Measurements from ENCODE around the gene THBS2.
"Not testable (repeated sequence)": the region's sequence is repeated elsewhere in the genome, so short reads cannot be mapped to it uniquely, and the experiment has no call there.

Gene THBS2

DNA sequence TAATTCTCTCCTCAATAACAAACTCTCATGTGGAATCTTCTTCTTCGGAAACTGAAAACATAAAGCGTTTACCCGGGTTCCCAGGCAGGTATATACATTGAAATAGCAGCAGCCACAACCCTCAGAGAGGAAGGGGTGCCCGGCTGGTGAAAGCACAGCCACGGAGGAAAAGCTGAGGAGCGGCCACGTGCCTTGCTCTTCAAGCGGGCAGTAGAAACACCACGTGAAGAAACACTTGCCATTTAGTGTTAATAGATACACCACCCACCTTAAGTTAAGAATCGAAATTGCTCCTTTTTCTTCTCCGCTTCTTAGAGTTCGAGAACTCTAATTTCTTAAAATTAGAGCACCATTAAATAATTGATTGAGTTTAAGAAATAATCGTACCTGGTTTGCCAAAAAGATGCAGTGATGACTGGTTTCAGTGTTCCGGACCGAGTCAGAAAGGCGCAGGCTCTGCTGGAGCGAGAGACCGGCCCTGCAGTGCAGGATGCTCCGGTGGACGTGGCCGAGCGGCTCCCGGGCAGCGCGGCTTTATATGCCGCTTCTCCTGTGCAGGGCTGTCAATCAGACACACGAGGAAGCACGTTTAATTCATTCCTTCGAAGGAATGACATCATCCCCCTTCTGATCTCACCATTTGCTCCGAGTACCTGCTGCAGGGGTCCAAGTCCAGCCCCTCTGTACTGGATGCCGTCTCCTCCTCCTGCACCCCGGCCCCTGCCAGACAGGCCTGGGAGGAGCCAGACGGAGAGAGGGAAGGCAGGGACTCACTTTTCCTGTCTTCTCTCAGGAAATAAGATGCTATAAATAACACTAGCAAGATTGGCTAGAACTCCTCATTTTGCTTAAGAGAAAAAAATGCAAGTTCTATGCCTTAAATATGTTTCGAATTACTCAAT, at the start of gene THBS2:
Gene THBS2, minus strand, starts transcription at position 510 of the 902 bp plus-strand sequence. CDS start 3,062 bp downstream, outside the sequence.
- DNase-seq, result no peak

- DNase-seq, result no peak
These were observed 49.1 kb upstream of the THBS2 start for GRCh38 chr6:169302716-169303115.

- no peak for DNase-seq
These were observed 48.6 kb upstream of the THBS2 start for GRCh38 chr6:169302255-169302654.

DNA sequence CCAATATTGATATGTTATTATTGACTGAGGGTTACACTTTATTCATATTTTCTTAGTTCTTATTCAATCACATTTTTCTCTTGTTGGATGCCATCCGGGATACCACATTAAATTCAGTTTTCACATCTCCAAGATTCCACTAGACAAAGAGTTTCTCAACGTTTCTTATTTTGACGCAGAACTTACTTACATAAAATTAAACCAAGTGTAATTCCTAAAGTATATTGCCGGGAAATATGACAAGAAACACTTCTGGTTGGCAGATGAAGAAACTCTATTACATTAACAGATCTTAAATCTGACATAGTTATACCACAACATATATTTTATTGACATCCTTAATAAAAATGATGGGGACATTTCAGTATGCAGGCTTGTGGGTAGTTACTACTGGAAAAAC, 47.3 kb upstream of the THBS2 start:
- no peak for DNase-seq

DNA sequence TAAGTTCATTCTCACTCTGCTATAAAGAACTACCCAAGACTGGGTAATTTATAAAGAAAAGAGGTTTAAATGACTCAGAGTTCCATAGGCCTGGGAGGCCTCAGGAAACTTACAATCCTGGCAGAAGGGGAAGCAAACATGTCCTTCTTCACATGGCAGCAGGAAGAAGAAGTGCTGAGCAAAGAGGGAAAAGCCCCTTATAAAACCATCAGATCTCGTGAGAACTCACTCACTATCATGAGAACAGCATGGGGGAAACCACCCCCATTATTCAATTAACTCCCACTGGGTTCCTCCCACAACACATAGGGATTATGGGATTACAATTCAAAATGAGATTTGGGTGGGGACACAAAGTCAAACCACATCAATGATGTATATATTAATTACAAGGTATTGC, 45.0 kb upstream of the THBS2 start:
- not testable (repeated sequence) for DNase-seq

- no peak for DNase-seq
These were observed 43.0 kb upstream of the THBS2 start for GRCh38 chr6:169296622-169297021.

DNA sequence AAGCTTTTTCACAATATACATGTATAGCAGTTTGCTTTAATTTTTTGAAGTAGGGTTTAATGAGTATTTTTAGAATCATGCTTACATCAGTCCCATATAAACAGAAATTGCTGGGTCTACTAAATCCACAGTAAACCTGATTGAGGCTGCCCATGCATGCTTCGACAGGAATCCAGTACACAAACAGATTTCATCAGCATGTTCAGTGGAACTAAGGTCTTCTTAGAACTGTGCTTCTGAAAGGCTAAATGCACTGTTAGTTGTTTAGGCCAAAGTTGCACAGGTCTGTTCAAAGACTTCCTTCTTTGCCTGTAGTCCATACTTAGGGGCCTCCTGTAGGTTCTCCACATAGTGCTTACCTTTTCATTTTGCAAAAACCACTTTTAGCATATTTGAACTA, 42.5 kb upstream of the THBS2 start:
- no peak for DNase-seq

DNA sequence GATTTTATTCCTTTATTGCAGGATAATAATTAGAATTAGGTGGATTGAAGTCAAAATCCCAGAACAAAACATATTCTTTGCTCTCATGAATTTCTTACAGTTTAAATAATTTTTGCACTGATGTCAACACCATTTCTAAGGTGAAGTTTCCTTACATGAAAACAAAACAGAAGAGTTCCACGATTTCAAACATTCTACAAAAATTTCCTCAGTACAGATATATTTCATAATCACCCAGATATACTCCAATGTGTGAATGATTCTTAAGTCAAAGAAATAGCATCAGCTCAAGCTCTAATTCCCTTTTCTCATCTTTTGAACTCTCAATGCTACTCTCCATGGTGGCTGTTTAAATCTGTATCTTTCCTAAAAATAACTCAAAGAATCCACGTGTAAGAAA, 39.5 kb upstream of the THBS2 start:
- DNase-seq, result no peak

- no peak for DNase-seq
These were observed 38.9 kb upstream of the THBS2 start for GRCh38 chr6:169292338-169293124.

- DNase-seq, result no peak
These were observed 38.1 kb upstream of the THBS2 start for GRCh38 chr6:169291646-169292337.

- no peak for DNase-seq
These were observed 37.5 kb upstream of the THBS2 start for GRCh38 chr6:169291148-169291547.

DNA sequence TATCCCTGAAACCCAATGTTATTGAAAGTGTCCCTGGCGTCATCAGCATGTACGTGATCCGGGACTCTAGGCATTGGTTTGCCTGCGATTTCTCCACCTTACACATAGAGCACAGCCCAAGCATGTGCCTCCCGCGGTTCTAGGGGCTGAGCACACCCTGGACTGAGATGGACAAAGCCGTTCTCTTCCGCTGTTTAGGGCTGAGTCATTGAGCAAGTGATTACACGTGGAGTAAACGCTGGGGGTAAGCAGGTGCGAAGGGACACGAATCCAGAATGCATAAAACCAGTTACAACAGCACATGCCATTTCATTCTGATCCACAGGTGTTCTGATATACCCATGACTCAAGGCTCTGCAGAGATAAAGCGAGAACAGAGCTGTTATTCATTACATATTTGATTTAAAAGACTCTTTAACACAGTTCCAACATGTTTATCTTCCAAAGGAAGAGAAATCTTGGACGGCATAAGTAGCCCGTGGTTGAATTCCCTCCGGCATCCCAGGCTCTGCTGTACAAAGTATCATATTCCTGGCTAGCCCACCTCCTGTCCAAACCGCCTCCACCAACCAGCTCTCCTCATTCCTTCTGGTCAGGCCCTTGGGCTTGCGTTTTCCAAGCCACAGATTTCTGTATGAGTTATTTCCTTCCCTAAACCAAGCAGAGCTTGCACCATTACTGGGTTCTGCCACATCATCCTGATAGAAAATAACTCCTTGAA, 36.1 kb upstream of the THBS2 start:
- no peak for DNase-seq

GRCh38 chr6:169289257-169289618, 35.6 kb upstream of the THBS2 start:
- no peak for DNase-seq

DNA sequence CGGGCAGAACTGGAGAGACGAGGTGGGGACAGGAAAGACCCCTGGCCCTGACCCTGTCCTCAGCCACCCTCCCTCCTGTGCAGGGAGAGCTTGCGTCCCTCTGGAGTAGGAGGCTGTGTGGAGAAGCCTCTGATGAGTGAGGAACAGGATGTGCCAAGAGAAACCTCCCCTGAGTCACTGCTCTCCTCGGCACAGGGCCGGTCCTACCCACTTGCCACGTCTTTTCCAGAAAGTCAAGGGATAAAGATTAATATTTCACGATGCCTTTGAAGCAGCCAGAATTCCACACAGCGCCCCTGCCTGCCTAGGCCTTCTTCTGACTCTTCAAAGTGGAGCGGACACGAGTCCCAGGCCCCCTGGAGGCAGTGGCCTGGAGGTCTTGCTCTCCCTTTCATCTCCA, 34.9 kb upstream of the THBS2 start:
- DNase-seq, result no peak

- DNase-seq, result no peak
These were observed 34.0 kb upstream of the THBS2 start for GRCh38 chr6:169287675-169288074.

DNA sequence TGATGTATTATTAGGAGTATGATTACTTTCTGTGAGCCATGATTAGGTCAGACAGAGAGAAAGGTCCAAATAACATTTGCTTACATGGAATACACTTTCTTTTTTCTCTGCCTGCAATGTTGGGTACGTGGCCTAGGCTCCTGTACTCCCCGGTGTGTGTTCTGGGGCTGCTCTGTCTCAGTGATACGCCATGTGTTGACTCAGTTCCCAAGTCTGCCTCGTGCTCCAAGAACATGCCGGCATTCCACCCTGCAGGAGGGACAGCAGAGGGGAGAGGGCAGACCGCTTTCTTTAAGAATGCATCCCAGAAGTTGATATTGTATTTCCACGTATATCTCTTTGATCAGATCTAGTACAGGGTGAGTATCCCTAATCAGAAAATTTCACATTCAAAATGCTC, 33.3 kb upstream of the THBS2 start:
- DNase-seq, result no peak

GRCh38 chr6:169285165-169285564, 31.5 kb upstream of the THBS2 start:
- no peak for DNase-seq

DNA sequence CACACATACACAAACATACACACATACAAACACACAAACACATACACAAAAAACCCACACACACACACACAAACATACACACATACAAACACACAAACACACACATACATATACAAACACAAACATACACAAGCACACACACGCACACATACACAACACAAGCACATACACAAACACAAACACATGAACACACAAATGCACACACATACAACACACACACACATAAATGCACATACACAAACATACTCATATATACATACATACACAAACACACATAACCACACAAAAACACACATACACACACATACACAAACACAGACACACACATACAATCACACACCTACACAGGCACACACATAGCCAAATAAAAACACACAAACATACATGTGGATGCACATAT, 30.3 kb upstream of the THBS2 start:
- DNase-seq, result no peak

- no peak for DNase-seq
These were observed 28.4 kb upstream of the THBS2 start for GRCh38 chr6:169282043-169282442.

GRCh38 chr6:169277619-169278018, 24.0 kb upstream of the THBS2 start:
- no peak for DNase-seq

DNA sequence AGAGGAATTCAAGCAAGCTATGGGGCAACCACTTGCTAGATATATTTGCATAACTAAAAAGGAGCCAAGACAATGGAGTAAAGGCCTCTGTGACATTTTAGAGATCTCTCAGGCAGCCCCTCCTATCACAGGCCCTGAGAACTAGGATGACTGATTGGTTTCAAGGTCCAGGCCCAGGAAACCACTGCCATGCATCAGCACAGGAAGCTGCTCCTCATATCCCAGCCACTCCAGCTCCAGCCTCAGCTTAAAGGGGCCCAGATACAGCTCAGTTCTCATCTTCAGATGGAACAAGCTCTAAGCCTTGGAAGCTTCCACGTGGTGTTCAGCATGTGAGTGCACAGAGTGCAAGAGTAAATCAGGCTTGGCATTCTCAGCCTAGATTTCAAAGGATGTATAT, 21.1 kb upstream of the THBS2 start:
- no peak for DNase-seq

- DNase-seq, result no peak
These were observed 19.9 kb upstream of the THBS2 start for GRCh38 chr6:169273511-169273910.

DNA sequence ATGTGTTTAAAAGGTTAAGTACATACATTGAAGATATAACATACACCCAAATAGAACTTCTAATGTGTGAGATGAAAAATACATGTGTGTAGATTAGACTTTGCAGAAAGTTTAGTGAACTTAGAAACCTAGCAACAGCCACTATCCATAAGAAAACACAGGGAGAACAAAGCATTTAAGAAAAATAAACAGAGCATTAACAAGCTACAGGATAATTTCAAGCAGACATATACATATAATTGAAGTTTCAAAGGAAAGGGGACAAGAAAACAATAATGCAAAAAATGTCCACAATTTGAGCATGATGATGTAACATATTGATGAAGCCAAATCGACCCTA, 18.2 kb upstream of the THBS2 start:
- no peak for DNase-seq
